Skeletal muscle tissue (tissue), 4 donors: ENCODE measurements around the gene GRB14. TPM values are rescaled to one million over a fixed set of nuclear protein-coding genes. Genes with fewer than 3 reads are reported as not detected.
"Not testable (repeated sequence)": the region's sequence is repeated elsewhere in the genome, so short reads cannot be mapped to it uniquely, and the experiment has no call there.

Experiments
- H3K27ac ChIP-seq: one replicate; pipeline ENCODE4 v1.7.0; 2013; ENCODE audit warnings: mild to moderate bottlenecking, low read depth, low read length, inconsistent platforms
- H3K27me3 ChIP-seq, 3 donors: one replicate each; pipeline ENCODE4 v1.7.0; 2013; ENCODE audit warnings: low read length in 3 of 3; ENCODE audit not compliant: control insufficient read depth in 3 of 3, insufficient read depth in 3 of 3
- H3K36me3 ChIP-seq, 3 donors: one replicate each; pipeline ENCODE4 v1.7.0; 2013; ENCODE audit warnings: low read length in 3 of 3; ENCODE audit not compliant: control insufficient read depth in 3 of 3, insufficient read depth in 3 of 3
- H3K4me1 ChIP-seq, 3 donors: one replicate each; pipeline ENCODE4 v1.7.0; 2013; ENCODE audit warnings: low read length in 3 of 3, mild to moderate bottlenecking in 3 of 3; ENCODE audit not compliant: control insufficient read depth in 3 of 3, insufficient read depth in 3 of 3
- H3K4me3 ChIP-seq, 3 donors: one replicate each; pipeline ENCODE4 v1.7.0; 2013; ENCODE audit warnings: low read length in 3 of 3
- H3K9ac ChIP-seq, 3 donors: one replicate each; pipeline ENCODE4 v1.7.0; 2013; ENCODE audit warnings: low read length in 3 of 3, mild to moderate bottlenecking in 3 of 3, moderate library complexity in 2 of 3, low read depth in 1 of 3
- H3K9me3 ChIP-seq, 3 donors: one replicate each; pipeline ENCODE4 v1.7.0; 2013; ENCODE audit warnings: low read length in 3 of 3; ENCODE audit not compliant: control insufficient read depth in 3 of 3
- total RNA-seq: library from RNA; depleted of rRNA; stranded (reverse); fragments of >200 nt; gene quantifications from one replicate; pipeline ENCODE4 v1.2.3, GENCODE V29; 2014
- donor health status: Osteomylitis.

The GRB14 gene
- total RNA-seq, 1 donor from 2014 or later = 5.7 TPM

GRCh38 chr2:164651361-164651760 lies 30.1 kb upstream of the GRB14 start:
- no peak overlapping the region for H3K27ac ChIP-seq
- H3K4me3 ChIP-seq = no peak overlapping the region
- no peaks in the 10 kb centered on the region for H3K4me1 ChIP-seq
- H3K9ac ChIP-seq = no peak overlapping the region
- peaks cover 0 to 4% (median 0%) of the 10 kb centered on the region in 3 donors for H3K9me3 ChIP-seq
- no peaks in the 10 kb centered on the region for H3K36me3 ChIP-seq
- H3K27me3 ChIP-seq = no peaks in the 10 kb centered on the region

- Histone ChIP-seq H3K27me3 (no peaks in the 10 kb centered on the region), H3K4me1 (no peaks in the 10 kb centered on the region), H3K27ac (no peak overlapping the region), H3K4me3 (no peak overlapping the region), H3K9ac (no peak overlapping the region), H3K9me3 (no peaks in the 10 kb centered on the region), H3K36me3 (no peaks in the 10 kb centered on the region)
Observed at GRCh38 chr2:164644036-164644700, 22.9 kb upstream of the GRB14 start.

- Histone ChIP-seq H3K36me3 (no peaks in the 10 kb centered on the region), H3K27me3 (no peaks in the 10 kb centered on the region), H3K27ac (no peak overlapping the region), H3K9me3 (no peaks in the 10 kb centered on the region), H3K4me3 (no peak overlapping the region), H3K9ac (no peak overlapping the region), H3K4me1 (no peaks in the 10 kb centered on the region)
Observed at GRCh38 chr2:164642946-164643555, 21.8 kb upstream of the GRB14 start.

GRCh38 chr2:164642268-164642667 lies 21.0 kb upstream of the GRB14 start:
- no peak overlapping the region for H3K9ac ChIP-seq
- no peak overlapping the region for H3K27ac ChIP-seq
- H3K27me3 ChIP-seq = no peaks in the 10 kb centered on the region
- H3K36me3 ChIP-seq = no peaks in the 10 kb centered on the region
- no peaks in the 10 kb centered on the region for H3K9me3 ChIP-seq
- H3K4me3 ChIP-seq = no peak overlapping the region
- H3K4me1 ChIP-seq = no peaks in the 10 kb centered on the region

GRCh38 chr2:164628319-164628718 lies 7.0 kb upstream of the GRB14 start:
- not testable (repeated sequence) for H3K36me3 ChIP-seq, H3K4me3 ChIP-seq, H3K9me3 ChIP-seq, H3K9ac ChIP-seq, H3K27ac ChIP-seq, H3K4me1 ChIP-seq, H3K27me3 ChIP-seq

- H3K4me1 ChIP-seq = peaks cover 0 to 2% (median 0%) of the 10 kb centered on the region in 3 donors
Observed at GRCh38 chr2:164625378-164625971, 4.2 kb upstream of the GRB14 start.

GRCh38 chr2:164624316-164624715 lies 3.0 kb upstream of the GRB14 start:
- Histone ChIP-seq H3K9me3 (no peaks in the 10 kb centered on the region), H3K27ac (no peak overlapping the region), H3K4me1 (peaks cover 0 to 2% (median 0%) of the 10 kb centered on the region in 3 donors), H3K9ac (no peak overlapping the region), H3K4me3 (no peak overlapping the region), H3K27me3 (no peaks in the 10 kb centered on the region), H3K36me3 (no peaks in the 10 kb centered on the region)

More at GRCh38 chr2:164625378-164625971, 4.2 kb upstream of the GRB14 start:
- Histone ChIP-seq H3K9me3 (no peaks in the 10 kb centered on the region), H3K36me3 (no peaks in the 10 kb centered on the region), H3K27ac (no peak overlapping the region), H3K27me3 (no peaks in the 10 kb centered on the region), H3K4me3 (no peak overlapping the region), H3K9ac (no peak overlapping the region)

- H3K9ac ChIP-seq = no peak overlapping the region
- no peaks in the 10 kb centered on the region for H3K36me3 ChIP-seq
- no peaks in the 10 kb centered on the region for H3K9me3 ChIP-seq
- no peak overlapping the region for H3K27ac ChIP-seq
- no peak overlapping the region for H3K4me3 ChIP-seq
- H3K4me1 ChIP-seq = peaks cover 0 to 2% (median 0%) of the 10 kb centered on the region in 3 donors
- H3K27me3 ChIP-seq = no peaks in the 10 kb centered on the region
Observed at GRCh38 chr2:164622338-164623106, 1.2 kb upstream of the GRB14 start.

GRCh38 chr2:164621764-164622105 lies 453 bp upstream of the GRB14 start:
- Histone ChIP-seq H3K9me3 (no peaks in the 10 kb centered on the region), H3K36me3 (no peaks in the 10 kb centered on the region), H3K27me3 (no peaks in the 10 kb centered on the region), H3K4me3 (peak overlapping the region; percentile 41 to 52 (median 45)), H3K9ac (peak overlapping the region in 1 of 3 donors; percentile 40), H3K4me1 (peaks cover 0 to 2% (median 0%) of the 10 kb centered on the region in 3 donors), H3K27ac (no peak overlapping the region)

GRCh38 chr2:164620457-164620856 lies 825 bp downstream of the GRB14 start:
- Histone ChIP-seq H3K36me3 (no peaks in the 10 kb centered on the region), H3K27ac (no peak overlapping the region), H3K27me3 (no peaks in the 10 kb centered on the region), H3K9me3 (no peaks in the 10 kb centered on the region), H3K4me1 (peaks cover 0 to 2% (median 0%) of the 10 kb centered on the region in 3 donors), H3K4me3 (peak overlapping the region; percentile 50 to 72 (median 71)), H3K9ac (peak overlapping the region in 2 of 3 donors; percentile 56 to 60)
